Left ventricle myocardium inferior (tissue), 1 donor: ENCODE data around the gene SIGLEC9. TPM values are rescaled to one million over a fixed set of nuclear protein-coding genes. Genes with fewer than 3 reads are reported as not detected.

ENCODE experiments used
- DNase-seq: peaks from one replicate; pipeline ENCODE4 v3.0.0-alpha.2; 2020
- H3K27ac ChIP-seq: fragments of 200-600 bp; replicated peaks from 2 replicates; pipeline ENCODE4 v1.8.0; 2021
- H3K27me3 ChIP-seq: fragments of 200-600 bp; 2 replicates; pipeline ENCODE4 v1.8.0; 2021; ENCODE audit warnings: low read depth
- H3K36me3 ChIP-seq: fragments of 200-600 bp; 2 replicates; pipeline ENCODE4 v1.8.0; 2021
- H3K4me1 ChIP-seq: fragments of 200-600 bp; 2 replicates; pipeline ENCODE4 v1.8.0; 2021
- H3K4me3 ChIP-seq: fragments of 200-600 bp; 2 replicates; pipeline ENCODE4 v1.8.0; 2021; ENCODE audit warnings: mild to moderate bottlenecking, moderate library complexity
- H3K9me3 ChIP-seq: fragments of 200-600 bp; replicated peaks from 2 replicates; pipeline ENCODE4 v1.8.0; 2021
- intact Hi-C: fragments of 100-400 bp; cut with micrococcal nuclease; formaldehyde crosslinking; loops from one replicate; pipeline ENCODE4 v1.11.0; 2022
- total RNA-seq: library from RNA; stranded (reverse); fragmentation: NEBNext Ultra II Directional; extraction: Animal tissue kit (Norgen Biotek cat#: 25700); gene quantifications from one replicate; pipeline ENCODE4 v1.2.1, GENCODE V29; 2021
- TF ChIP-seq, protein P1 (sequence below): fragments of 200-600 bp; IDR thresholded peaks from 2 replicates; pipeline ENCODE4 v1.8.0; 2021; ENCODE audit warnings: antibody characterized with exemption, mild to moderate bottlenecking, borderline replicate concordance
- donor health status: DM: no; HTN: yes; CAD: no; lungs with severe emphysema.

The SIGLEC9 gene
- total RNA-seq, 1 donor from 2014 or later: 1.7 TPM

- intact Hi-C loops: no loop called here
- H3K27me3 ChIP-seq: peaks cover 37% of the 10 kb centered on the region
- H3K4me3 ChIP-seq: no peak overlapping the region
- H3K9me3 ChIP-seq: peaks cover 11% of the 10 kb centered on the region
- DNase-seq: no peak
- H3K36me3 ChIP-seq: no peaks in the 10 kb centered on the region
- H3K27ac ChIP-seq: no peak overlapping the region
- H3K4me1 ChIP-seq: peaks cover 3% of the 10 kb centered on the region
- TF ChIP-seq, protein P1, sequence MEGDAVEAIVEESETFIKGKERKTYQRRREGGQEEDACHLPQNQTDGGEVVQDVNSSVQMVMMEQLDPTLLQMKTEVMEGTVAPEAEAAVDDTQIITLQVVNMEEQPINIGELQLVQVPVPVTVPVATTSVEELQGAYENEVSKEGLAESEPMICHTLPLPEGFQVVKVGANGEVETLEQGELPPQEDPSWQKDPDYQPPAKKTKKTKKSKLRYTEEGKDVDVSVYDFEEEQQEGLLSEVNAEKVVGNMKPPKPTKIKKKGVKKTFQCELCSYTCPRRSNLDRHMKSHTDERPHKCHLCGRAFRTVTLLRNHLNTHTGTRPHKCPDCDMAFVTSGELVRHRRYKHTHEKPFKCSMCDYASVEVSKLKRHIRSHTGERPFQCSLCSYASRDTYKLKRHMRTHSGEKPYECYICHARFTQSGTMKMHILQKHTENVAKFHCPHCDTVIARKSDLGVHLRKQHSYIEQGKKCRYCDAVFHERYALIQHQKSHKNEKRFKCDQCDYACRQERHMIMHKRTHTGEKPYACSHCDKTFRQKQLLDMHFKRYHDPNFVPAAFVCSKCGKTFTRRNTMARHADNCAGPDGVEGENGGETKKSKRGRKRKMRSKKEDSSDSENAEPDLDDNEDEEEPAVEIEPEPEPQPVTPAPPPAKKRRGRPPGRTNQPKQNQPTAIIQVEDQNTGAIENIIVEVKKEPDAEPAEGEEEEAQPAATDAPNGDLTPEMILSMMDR: no peak
Measured at GRCh38 chr19:51145916-51146493, 21.3 kb downstream of the SIGLEC9 start.

DNA sequence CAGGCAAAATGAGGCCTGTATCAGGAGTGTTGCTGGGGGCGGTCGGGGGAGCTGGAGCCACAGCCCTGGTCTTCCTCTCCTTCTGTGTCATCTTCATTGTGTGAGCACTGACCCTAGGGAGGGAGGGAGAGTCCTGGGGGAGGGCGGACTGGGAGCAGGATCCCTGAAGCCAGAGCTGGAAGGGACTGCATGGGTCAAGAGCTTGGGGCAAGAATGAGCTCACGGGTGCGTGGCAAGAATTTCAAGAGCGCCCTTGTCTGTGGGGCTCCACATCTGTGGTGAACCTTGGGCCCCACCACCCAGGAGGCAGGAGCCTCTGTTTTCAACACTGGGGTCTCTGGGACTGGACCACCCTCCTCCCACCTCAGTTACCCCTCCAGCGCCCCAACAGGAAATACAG is 22.0 kb downstream of the SIGLEC9 start:
- Histone ChIP-seq H3K4me3 (no peak overlapping the region), H3K4me1 (peaks cover 5% of the 10 kb centered on the region), H3K9me3 (peaks cover 11% of the 10 kb centered on the region), H3K27ac (peak overlapping the region; percentile 55), H3K27me3 (peaks cover 30% of the 10 kb centered on the region), H3K36me3 (no peaks in the 10 kb centered on the region)
- no peak for DNase-seq
- TF ChIP-seq, protein P1: no peak
- intact Hi-C loops: no loop called here

- Histone ChIP-seq H3K27ac (peak overlapping the region; percentile 55), H3K27me3 (peaks cover 28% of the 10 kb centered on the region), H3K9me3 (peaks cover 11% of the 10 kb centered on the region), H3K4me3 (no peak overlapping the region), H3K4me1 (peaks cover 5% of the 10 kb centered on the region), H3K36me3 (no peaks in the 10 kb centered on the region)
- TF ChIP-seq, protein P1: no peak
- DNase-seq: no peak
- intact Hi-C loops: no loop called here
Measured at GRCh38 chr19:51147663-51148062, 23.0 kb downstream of the SIGLEC9 start.

- H3K4me1 ChIP-seq: peaks cover 5% of the 10 kb centered on the region
- H3K36me3 ChIP-seq: no peaks in the 10 kb centered on the region
- H3K27ac ChIP-seq: peak overlapping the region; percentile 55
- intact Hi-C loops: no loop called here
- H3K4me3 ChIP-seq: no peak overlapping the region
- TF ChIP-seq, protein P1: no peak
- peaks cover 11% of the 10 kb centered on the region for H3K9me3 ChIP-seq
- DNase-seq: no peak
- H3K27me3 ChIP-seq: peaks cover 33% of the 10 kb centered on the region
Measured at GRCh38 chr19:51148580-51148979, 23.9 kb downstream of the SIGLEC9 start.

DNA sequence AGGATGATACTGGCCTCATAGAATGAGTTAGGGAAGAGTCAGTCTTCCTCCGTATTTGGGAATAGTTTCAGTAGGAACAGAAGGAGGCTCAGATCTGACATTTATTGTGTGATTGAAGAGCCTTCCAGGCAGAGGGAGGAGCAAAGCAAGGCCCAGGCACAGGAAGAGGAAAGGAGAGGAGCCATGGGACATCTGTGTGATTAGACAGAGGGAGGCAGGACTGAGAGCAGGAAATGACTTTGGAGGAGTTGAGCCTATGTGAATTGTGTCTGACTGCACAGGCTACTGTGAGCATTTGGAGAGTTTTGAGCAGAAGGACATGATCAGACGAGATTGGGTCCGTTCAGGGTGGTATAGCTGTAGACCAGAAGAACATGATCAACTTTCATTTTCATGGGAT is 25.9 kb downstream of the SIGLEC9 start:
- Histone ChIP-seq H3K27ac (peak overlapping the region; percentile 19), H3K4me3 (no peak overlapping the region), H3K9me3 (peaks cover 11% of the 10 kb centered on the region), H3K4me1 (peaks cover 5% of the 10 kb centered on the region), H3K36me3 (no peaks in the 10 kb centered on the region), H3K27me3 (peaks cover 35% of the 10 kb centered on the region)
- TF ChIP-seq, protein P1: no peak
- intact Hi-C loops: no loop called here
- no peak for DNase-seq
